Fibroblast of lung (primary cell): ENCODE data around the gene LGALS7B. TPM values are rescaled to one million over a fixed set of nuclear protein-coding genes. Genes with fewer than 3 reads are reported as not detected.
"Not testable (repeated sequence)": the region's sequence is repeated elsewhere in the genome, so short reads cannot be mapped to it uniquely, and the experiment has no call there.

Source experiments
- DNase-seq, 2 donors: peaks; one replicate each; pipeline versions ENCODE4 v3.0.0 to v3.0.0-alpha.2; 2010; ENCODE audit warnings: low read depth in 2 of 2
- H2AFZ ChIP-seq: 2 replicates; pipeline ENCODE4 v1.5.1; 2012; ENCODE audit warnings: low read length, control low read depth, inconsistent platforms
- H3K27ac ChIP-seq: 2 replicates; pipeline ENCODE4 v1.5.1; 2011; ENCODE audit warnings: low read length, control low read depth; ENCODE audit not compliant: insufficient read depth
- H3K27me3 ChIP-seq: 2 replicates; pipeline ENCODE4 v1.5.1; 2011; ENCODE audit warnings: mild to moderate bottlenecking, low read length; ENCODE audit not compliant: control insufficient read depth, insufficient read depth
- H3K36me3 ChIP-seq: 2 replicates; pipeline ENCODE4 v1.5.1; 2011; ENCODE audit warnings: low read length; ENCODE audit not compliant: control insufficient read depth, insufficient read depth
- H3K4me1 ChIP-seq: 2 replicates; pipeline ENCODE4 v1.5.1; 2011; ENCODE audit warnings: low read length; ENCODE audit not compliant: control insufficient read depth, insufficient read depth; ENCODE audit errors: extremely low read depth
- H3K4me2 ChIP-seq: 2 replicates; pipeline ENCODE4 v1.5.1; 2011; ENCODE audit warnings: low read length, control low read depth; ENCODE audit not compliant: insufficient read depth; ENCODE audit errors: extremely low read depth
- H3K4me3 ChIP-seq, 4 experiments: fragments of 200-600 bp in 1 of 4; sonication (generic) in 1 of 4; replicated peaks in 1 of 4; 2 replicates each; pipeline ENCODE4 v1.5.1; 2011 to 2016; ENCODE audit warnings: low read length in 4 of 4, low read depth in 3 of 4, mild to moderate bottlenecking in 3 of 4, control low read depth in 2 of 4, inconsistent platforms in 1 of 4, mixed read lengths in 1 of 4; ENCODE audit not compliant: insufficient read depth in 1 of 4; ENCODE audit errors: control extremely low read depth in 1 of 4
- H3K79me2 ChIP-seq: 2 replicates; pipeline ENCODE4 v1.5.1; 2012; ENCODE audit warnings: mild to moderate bottlenecking, low read length, inconsistent platforms; ENCODE audit not compliant: control insufficient read depth, insufficient read depth
- H3K9ac ChIP-seq: 2 replicates; pipeline ENCODE4 v1.5.1; 2011; ENCODE audit warnings: mild to moderate bottlenecking, low read length, control low read depth; ENCODE audit not compliant: insufficient read depth
- H3K9me3 ChIP-seq: 2 replicates; pipeline ENCODE4 v1.5.1; 2012; ENCODE audit warnings: low read depth, low read length; ENCODE audit not compliant: control insufficient read depth, insufficient read depth
- H4K20me1 ChIP-seq: 2 replicates; pipeline ENCODE4 v1.5.1; 2011; ENCODE audit warnings: low read length; ENCODE audit not compliant: control insufficient read depth, insufficient read depth; ENCODE audit errors: extremely low read depth
- EZH2 ChIP-seq: IDR thresholded peaks from 2 replicates; pipeline ENCODE4 v1.5.1; 2012; ENCODE audit warnings: low read length, control low read depth, mild to moderate bottlenecking; ENCODE audit errors: missing control alignments
- polyA plus RNA-seq, 2 donors: library from polyadenylated mRNA; depleted of rRNA in 1 of 2; stranded (reverse) in 1 of 2; unstranded in 1 of 2; fragments of >200 nt; gene quantifications; 2 replicates each; pipeline ENCODE4 v1.2.1, GENCODE V29; 2011 to 2012; ENCODE audit warnings: missing spikeins in 1 of 2
- total RNA-seq: library from RNA; depleted of rRNA; stranded (reverse); fragments of >200 nt; gene quantifications from 2 replicates; pipeline ENCODE4 v1.2.1, GENCODE V29; 2014
- TF ChIP-seq, protein P1 (sequence below), 2 donors: IDR thresholded peaks in 1 of 2; conservative IDR thresholded peaks in 1 of 2; 1 replicate in 1 of 2; 2 replicates in 1 of 2; pipeline ENCODE4 v1.5.1; 2011 to 2012; ENCODE audit warnings: low read length in 2 of 2, control low read depth in 1 of 2, inconsistent platforms in 1 of 2, low read depth in 1 of 2, mild to moderate bottlenecking in 1 of 2

The LGALS7B gene
- total and polyA plus RNA-seq, 2 donors (not counting 1 experiment from before 2014, with no cell fraction given) = 0.28 TPM; not detected in 1

DNA sequence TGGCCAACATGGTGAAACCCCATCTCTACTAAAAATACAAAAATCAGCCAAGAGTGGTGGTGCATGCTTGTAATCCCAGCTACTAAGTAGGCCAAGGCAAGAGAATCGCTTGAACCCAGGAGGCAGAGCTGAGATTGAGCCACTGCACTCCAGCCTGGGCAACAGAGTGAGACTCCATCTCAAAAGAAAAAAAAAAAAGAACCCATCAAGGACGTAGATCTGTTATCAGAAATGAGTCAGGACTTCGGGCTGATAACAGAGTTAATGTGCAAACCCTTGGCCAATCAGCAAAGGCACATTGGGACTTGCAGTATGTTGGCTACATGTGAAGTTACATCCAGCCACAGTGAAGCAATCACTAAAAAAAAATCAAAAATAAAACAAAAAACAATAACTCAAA is 4.8 kb upstream of the LGALS7B start:
- Histone ChIP-seq H3K9ac (no peak overlapping the region), H2AFZ (no peak overlapping the region), H3K79me2 (no peaks in the 10 kb centered on the region), H3K4me1 (no peaks in the 10 kb centered on the region), H3K27me3 (no peaks in the 10 kb centered on the region), H4K20me1 (no peaks in the 10 kb centered on the region), H3K9me3 (no peaks in the 10 kb centered on the region), H3K4me2 (no peak overlapping the region), H3K4me3 (no peak overlapping the region), H3K36me3 (no peaks in the 10 kb centered on the region), H3K27ac (no peak overlapping the region)
- TF ChIP-seq, protein P1, sequence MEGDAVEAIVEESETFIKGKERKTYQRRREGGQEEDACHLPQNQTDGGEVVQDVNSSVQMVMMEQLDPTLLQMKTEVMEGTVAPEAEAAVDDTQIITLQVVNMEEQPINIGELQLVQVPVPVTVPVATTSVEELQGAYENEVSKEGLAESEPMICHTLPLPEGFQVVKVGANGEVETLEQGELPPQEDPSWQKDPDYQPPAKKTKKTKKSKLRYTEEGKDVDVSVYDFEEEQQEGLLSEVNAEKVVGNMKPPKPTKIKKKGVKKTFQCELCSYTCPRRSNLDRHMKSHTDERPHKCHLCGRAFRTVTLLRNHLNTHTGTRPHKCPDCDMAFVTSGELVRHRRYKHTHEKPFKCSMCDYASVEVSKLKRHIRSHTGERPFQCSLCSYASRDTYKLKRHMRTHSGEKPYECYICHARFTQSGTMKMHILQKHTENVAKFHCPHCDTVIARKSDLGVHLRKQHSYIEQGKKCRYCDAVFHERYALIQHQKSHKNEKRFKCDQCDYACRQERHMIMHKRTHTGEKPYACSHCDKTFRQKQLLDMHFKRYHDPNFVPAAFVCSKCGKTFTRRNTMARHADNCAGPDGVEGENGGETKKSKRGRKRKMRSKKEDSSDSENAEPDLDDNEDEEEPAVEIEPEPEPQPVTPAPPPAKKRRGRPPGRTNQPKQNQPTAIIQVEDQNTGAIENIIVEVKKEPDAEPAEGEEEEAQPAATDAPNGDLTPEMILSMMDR (conservative IDR thresholded peaks at IDR 0.05 in 1 of 2, IDR thresholded peaks at IDR 0.05 in 1 of 2; ENCODE audit: low read depth in 1 of 2, low read length in 2 of 2) = no peak
- no peak for TF ChIP-seq EZH2
- DNase-seq = peak; percentile 22 to 28

DNA sequence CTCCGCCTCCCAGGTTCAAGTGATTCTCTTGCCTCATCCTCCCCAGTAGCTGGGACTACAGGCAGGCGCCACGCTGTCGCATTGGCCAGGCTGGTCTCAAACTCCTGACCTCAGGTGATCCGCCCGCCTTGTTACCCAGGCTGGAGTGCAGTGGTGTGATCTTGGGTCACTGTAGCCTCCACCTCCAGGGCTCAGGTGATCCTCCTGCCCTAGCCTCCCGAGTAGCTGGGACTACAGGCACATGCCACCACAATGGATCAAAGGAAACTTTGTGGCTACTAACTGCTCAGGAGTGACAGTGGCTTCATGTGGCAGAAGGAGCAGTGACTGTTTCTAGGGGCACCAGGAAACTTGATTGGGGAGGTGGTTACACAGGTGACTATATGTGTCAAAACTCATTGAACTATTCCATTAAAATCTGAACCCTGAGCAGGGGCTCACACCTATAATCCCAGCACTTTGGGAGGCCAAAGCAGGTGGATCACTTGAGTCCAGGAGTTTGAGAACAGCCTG is 3.8 kb upstream of the LGALS7B start:
- H3K4me2 ChIP-seq = no peak overlapping the region
- no peaks in the 10 kb centered on the region for H3K36me3 ChIP-seq
- H3K9me3 ChIP-seq = no peaks in the 10 kb centered on the region
- H3K27me3 ChIP-seq = no peaks in the 10 kb centered on the region
- H3K4me1 ChIP-seq = no peaks in the 10 kb centered on the region
- no peaks in the 10 kb centered on the region for H3K79me2 ChIP-seq
- H2AFZ ChIP-seq = no peak overlapping the region
- H4K20me1 ChIP-seq = no peaks in the 10 kb centered on the region
- DNase-seq = no peak
- no peak overlapping the region for H3K9ac ChIP-seq
- no peak for TF ChIP-seq EZH2
- TF ChIP-seq, protein P1 (conservative IDR thresholded peaks at IDR 0.05 in 1 of 2, IDR thresholded peaks at IDR 0.05 in 1 of 2; ENCODE audit: low read depth in 1 of 2, low read length in 2 of 2) = no peak
- H3K27ac ChIP-seq = no peak overlapping the region
- no peak overlapping the region for H3K4me3 ChIP-seq

DNA sequence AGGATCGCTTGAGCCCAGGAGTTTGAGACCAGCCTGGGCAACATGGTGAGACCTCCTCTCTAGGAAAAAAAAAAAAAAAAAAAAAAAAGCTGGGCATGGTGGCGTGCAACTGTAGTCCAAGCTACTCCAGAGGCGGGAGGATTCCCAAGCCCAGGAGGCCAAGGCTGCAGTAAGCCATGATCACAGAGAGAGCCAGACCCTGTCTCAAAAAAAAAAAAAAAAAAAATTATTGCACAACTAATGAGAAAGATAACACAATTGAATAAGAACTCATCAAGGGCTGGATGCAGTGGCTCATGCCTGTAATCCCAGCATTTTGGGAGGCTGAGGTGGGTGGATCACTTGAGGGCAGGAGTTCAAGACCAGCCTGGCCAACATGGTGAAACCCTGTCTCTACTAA is 2.9 kb upstream of the LGALS7B start:
- H3K27me3 ChIP-seq, H3K79me2 ChIP-seq, H3K9ac ChIP-seq, H3K27ac ChIP-seq, H2AFZ ChIP-seq, H3K4me1 ChIP-seq, DNase-seq, H4K20me1 ChIP-seq, H3K4me2 ChIP-seq, H3K9me3 ChIP-seq, H3K36me3 ChIP-seq, H3K4me3 ChIP-seq: not testable (repeated sequence)
